ENCODE results near the gene ANKRD39. TPM values are rescaled to one million over a fixed set of nuclear protein-coding genes. Genes with fewer than 3 reads are reported as not detected.

Gene ANKRD39
- total and polyA plus RNA-seq, 2 of the 8 experiments (the other 6 are each of a cell fraction or from before 2014, with no cell fraction given) = 18.5 to 21.3 TPM

- H3K27me3 ChIP-seq (replicated peaks in 1 of 4; ENCODE audit: control insufficient read depth in 3 of 4, extremely low read depth in 1 of 4, insufficient read depth in 3 of 4, low read length in 3 of 4) = no peaks in the 10 kb centered on the region
- H2AK5ac ChIP-seq (ENCODE audit: low read depth, low read length) = no peak overlapping the region
- H2AFZ ChIP-seq (ENCODE audit: low read length) = no peak overlapping the region
- H3K23ac ChIP-seq (ENCODE audit: insufficient read length) = no peak overlapping the region
- H2BK15ac ChIP-seq (ENCODE audit: low read length) = no peak overlapping the region
- H2BK120ac ChIP-seq (replicated peaks; ENCODE audit: low read depth, low read length) = no peak overlapping the region
- peaks cover 16% of the 10 kb centered on the region for H3K79me1 ChIP-seq (ENCODE audit: low read depth, low read length)
- no peak overlapping the region for H3K14ac ChIP-seq (ENCODE audit: insufficient read length)
- peaks cover 4 to 36% of the 10 kb centered on the region in 2 experiments for H3K79me2 ChIP-seq (ENCODE audit: control insufficient read depth in 1 of 2, insufficient read depth in 2 of 2, low read length in 2 of 2)
- H2BK20ac ChIP-seq (ENCODE audit: low read length) = no peak overlapping the region
- H3K4me2 ChIP-seq (ENCODE audit: insufficient read depth in 1 of 2, low read depth in 2 of 2, low read length in 2 of 2) = no peak overlapping the region
- DNase-seq (ENCODE audit: low read depth in 1 of 2, low spot score in 2 of 2) (no peak), FAIRE-seq (no peak)
- no peak overlapping the region for H3K27ac ChIP-seq (ENCODE audit: low read depth, low read length)
- no peak overlapping the region for H3K4ac ChIP-seq (replicated peaks; ENCODE audit: insufficient read length, low read depth, low read length)
- H2BK5ac ChIP-seq (ENCODE audit: low read depth, low read length) = no peak overlapping the region
- no peak overlapping the region for H3K4me3 ChIP-seq (ENCODE audit: extremely low read depth in 1 of 4, insufficient read depth in 2 of 4, low read depth in 3 of 4, low read length in 4 of 4)
- ChIA-PET POLR2A (ENCODE audit: partially characterized antibody) (interaction anchor here (0.7 to 2.9 kb wide), 5 partner anchors 14 to 90 kb away, joined by 3 to 9 read pairs (median 5); no protein-coding TSS in a partner anchor), CTCF (ENCODE audit: partially characterized antibody) (interaction anchor here (0.7 to 6.1 kb wide), 13 partner anchors 10 to 97 kb away, joined by 3 to 47 read pairs (median 4); no protein-coding TSS in a partner anchor)
- no peak for TF ChIP-seq MAX (IDR thresholded peaks at IDR 0.05)
- no peak overlapping the region for H4K91ac ChIP-seq (replicated peaks; ENCODE audit: insufficient read length, low read length)
- H3K4me1 ChIP-seq (replicated peaks in 1 of 4; ENCODE audit: control insufficient read depth in 3 of 4, insufficient read depth in 4 of 4, low read length in 3 of 4) = peaks cover 0 to 12% (median 7%) of the 10 kb centered on the region in 4 experiments; a peak in 5 of 7 replicates
- H3K36me3 ChIP-seq (ENCODE audit: control insufficient read depth in 2 of 4, insufficient read depth in 4 of 4, low read length in 3 of 4) = peaks cover 34 to 72% (median 55%) of the 10 kb centered on the region in 4 experiments
- H3K9me3 ChIP-seq (ENCODE audit: insufficient read depth in 2 of 2, low read depth in 1 of 2, low read length in 1 of 2) = no peaks in the 10 kb centered on the region
- no peak overlapping the region for H3K18ac ChIP-seq (ENCODE audit: extremely low read depth, low read length)
- H2BK12ac ChIP-seq (ENCODE audit: low read depth, low read length) = no peak overlapping the region
- H3K9ac ChIP-seq (replicated peaks in 1 of 4; ENCODE audit: extremely low read depth in 1 of 4, low read depth in 3 of 4, low read length in 3 of 4) = no peak overlapping the region
- no peak overlapping the region for H3K56ac ChIP-seq (replicated peaks; ENCODE audit: insufficient read length, low read depth, low read length)
- 93% methylated on average over 22 of the region's 25 CpGs; no CpG with 5 or more reads in 1 of the 2 experiments for WGBS, 2 experiments (ENCODE audit: extremely low coverage in 1 of 2, insufficient coverage in 1 of 2, insufficient read length in 1 of 2, insufficient replicate concordance in 2 of 2, low coverage in 1 of 2, low lambda C conversion rate in 2 of 2, missing lambda C conversion rate in 1 of 2)
- H4K8ac ChIP-seq (ENCODE audit: extremely low read depth, insufficient read depth, low read length) = no peak overlapping the region
- peaks cover 9% of the 10 kb centered on the region for H3K23me2 ChIP-seq (ENCODE audit: low read depth, low read length)
- no peak overlapping the region for H4K5ac ChIP-seq (ENCODE audit: insufficient read length, low read depth, low read length)
- H4K20me1 ChIP-seq (replicated peaks in 1 of 2; ENCODE audit: control insufficient read depth in 1 of 2, insufficient read depth in 2 of 2, low read length in 2 of 2) = peaks cover 14 to 29% of the 10 kb centered on the region in 2 experiments
Measured at GRCh38 chr2:96864343-96865091, 6.7 kb upstream of the ANKRD39 start.

Measured in H1 (cell line).